DMS114 treated with DMSO at 0.1 percent for 48 hours (cell line): ENCODE results near the gene TRPM4.
A peak's percentile ranks its signal among the peaks of the same experiment; 100 is the strongest.
"Not testable (repeated sequence)": the region's sequence is repeated elsewhere in the genome, so short reads cannot be mapped to it uniquely, and the experiment has no call there.

Experiments used
- DNase-seq: peaks from one replicate; lab custom pipeline; 2025; ENCODE audit not compliant: unreplicated experiment; lab: John Stamatoyannopoulos, UW

Gene TRPM4

GRCh38 chr19:49157445-49158224 is at the start of gene TRPM4:
Gene TRPM4, plus strand, starts transcription at chr19:49157792. Its CDS starts 75 bp downstream, at chr19:49157867.
- peak; percentile 40 for DNase-seq

DNA sequence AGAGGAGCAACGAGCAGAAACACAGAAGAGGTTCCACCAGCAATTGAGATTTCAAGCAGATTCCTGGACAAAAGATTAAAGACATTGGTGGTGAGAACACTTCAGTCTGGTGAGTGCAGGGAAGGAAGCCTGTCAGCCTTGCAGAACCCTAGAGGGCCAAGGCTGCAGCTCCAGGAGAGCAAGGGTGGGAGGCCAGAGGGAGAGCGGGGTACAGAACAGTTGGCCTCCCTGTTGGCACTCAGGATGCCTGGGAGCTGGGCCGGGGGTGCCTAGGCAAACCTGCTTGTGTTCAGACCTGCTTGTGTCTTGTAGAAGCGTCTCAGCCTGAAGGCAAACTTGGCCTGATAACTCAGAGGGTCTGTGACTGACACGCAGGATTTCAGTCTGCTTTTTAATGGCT is 48.5 kb upstream of the TRPM4 start:
- no peak for DNase-seq

DNA sequence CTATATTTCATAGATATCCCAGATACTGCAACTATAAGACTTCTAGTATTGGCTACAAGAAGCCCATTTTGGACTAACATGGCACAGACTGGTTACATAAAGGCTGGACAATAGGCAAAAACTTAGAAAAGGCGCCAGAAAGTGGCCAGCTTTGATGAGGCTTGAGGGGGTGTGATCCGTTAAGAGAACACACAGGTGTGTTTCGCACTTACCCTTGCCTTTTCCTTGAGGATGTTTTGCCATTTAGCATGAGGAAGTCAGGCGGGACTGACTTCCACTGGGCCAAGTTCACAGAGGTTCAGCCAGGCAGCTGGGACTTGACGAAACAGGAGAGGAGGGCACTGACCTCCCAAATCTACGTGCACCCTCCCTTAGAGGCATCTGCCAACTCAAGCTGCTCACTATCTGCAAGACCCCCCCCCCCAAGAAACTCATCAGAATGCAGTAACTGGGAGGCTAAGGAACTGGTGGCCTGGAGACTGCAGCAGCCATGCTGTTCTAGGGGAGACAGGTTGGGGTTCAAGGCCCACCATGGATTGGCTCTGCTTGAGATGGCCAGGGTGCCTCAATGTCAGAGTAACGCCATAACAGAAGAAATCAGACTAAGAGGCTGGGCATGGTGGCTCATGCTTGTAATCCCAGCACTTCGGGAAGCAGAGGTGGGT is 47.9 kb upstream of the TRPM4 start:
- DNase-seq: no peak

GRCh38 chr19:49110567-49110966 is 47.0 kb upstream of the TRPM4 start:
- no peak for DNase-seq

DNA sequence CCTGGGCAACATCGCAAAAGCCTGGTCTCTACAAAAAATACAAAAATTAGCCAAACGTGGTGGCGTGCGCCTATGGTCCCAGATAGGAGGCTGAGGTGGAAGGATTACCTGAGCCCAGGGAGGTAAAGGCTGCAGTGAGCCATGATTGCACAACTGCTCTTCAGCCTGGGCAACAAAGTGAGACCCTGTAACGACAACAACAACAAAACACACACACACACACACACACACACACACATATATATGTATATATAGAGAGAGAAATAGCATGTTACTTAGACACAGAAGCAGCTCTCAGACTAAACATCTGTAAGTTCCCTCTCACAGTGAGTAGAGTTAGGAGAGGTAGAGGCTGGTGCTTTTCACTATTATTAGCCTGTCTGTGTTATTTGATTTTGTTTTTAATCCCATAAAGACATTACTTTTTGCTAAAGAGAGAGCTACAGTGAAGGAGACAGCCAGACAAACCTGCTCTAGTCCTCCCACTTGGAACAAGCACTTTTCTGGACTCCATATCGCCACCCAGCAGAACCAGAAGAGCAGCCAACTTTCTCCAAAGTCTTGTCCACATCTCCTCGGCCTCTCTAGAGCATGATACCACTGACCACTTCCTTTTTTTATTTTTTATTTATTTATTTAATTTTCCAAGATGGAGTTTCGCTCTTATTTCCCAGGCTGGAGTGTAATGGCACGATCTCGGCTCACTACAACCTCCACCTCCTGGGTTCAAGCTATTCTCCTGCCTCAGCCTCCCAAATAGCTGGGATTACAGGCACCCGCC is 46.2 kb upstream of the TRPM4 start:
- DNase-seq: no peak

DNA sequence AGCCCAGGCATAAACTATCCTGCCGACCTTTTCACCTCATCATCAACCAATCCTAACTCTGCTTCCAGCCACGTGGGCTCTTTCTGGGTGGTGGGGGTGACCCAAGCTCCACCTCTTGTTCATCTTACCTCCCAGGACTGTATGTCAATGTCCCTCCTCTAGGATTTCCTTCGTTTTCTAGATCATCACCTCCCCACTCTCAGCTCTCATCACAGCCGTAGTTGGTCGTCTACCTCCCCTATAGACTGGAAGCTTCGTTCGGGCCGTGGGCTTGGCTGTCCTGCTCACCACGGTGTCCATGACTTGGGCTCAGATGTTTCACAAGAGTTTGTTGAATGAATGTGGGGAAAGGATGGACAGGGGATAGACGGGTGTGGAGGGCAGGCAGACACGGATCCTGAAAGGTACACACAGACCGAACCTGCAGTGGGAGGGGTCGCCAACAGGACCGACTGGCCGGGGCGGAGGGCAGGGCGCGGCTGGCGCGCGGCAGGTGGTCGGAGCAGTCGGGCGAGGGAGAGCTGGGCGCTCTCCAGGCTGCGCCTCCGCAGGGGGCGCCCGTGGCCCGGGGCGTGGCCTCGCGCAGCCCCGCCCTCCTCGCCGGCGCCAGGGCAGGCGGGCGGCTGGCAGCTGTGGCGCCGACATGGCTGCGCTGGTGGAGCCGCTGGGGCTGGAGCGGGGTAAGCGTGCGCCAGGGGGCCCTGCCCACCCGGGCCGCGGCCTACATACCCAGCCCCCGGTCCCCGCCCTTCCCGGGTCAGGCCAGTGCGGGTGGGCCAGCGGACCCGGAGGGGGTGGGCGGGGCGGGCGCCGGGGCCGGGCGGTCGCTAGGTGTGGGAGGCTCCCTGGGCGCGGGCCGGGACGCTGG is 43.6 kb upstream of the TRPM4 start, which contains the start of gene LIN7B:
Gene LIN7B (plus strand): TSS at position 609 of the 868 bp plus-strand sequence. CDS start 35 bp downstream, at position 644.
- peak; percentile 28 for DNase-seq

- peak; percentile 35 for DNase-seq
These were observed 42.8 kb upstream of the TRPM4 start for GRCh38 chr19:49114630-49115363.

DNA sequence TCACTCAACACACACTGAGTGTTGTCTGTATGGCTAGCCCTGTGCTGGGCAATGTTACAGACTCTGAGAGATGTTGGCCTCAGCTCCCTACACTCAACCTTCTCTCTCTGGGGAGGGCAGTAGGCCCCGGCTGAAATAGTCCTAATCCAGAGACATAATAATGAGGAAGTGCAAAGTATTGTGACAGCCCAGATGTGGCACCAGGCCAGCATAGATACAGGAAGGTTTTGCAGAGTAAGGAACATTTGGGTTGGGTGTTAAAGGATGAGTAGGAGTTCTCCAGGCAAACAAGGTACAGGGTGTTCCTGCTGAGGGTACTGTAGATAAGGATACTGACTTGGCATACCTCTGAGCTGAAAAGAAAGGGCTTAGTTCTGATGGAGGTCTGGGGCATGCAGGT is 41.0 kb upstream of the TRPM4 start:
- no peak for DNase-seq

- DNase-seq: no peak
These were observed 39.7 kb upstream of the TRPM4 start for GRCh38 chr19:49117677-49118564.

DNA sequence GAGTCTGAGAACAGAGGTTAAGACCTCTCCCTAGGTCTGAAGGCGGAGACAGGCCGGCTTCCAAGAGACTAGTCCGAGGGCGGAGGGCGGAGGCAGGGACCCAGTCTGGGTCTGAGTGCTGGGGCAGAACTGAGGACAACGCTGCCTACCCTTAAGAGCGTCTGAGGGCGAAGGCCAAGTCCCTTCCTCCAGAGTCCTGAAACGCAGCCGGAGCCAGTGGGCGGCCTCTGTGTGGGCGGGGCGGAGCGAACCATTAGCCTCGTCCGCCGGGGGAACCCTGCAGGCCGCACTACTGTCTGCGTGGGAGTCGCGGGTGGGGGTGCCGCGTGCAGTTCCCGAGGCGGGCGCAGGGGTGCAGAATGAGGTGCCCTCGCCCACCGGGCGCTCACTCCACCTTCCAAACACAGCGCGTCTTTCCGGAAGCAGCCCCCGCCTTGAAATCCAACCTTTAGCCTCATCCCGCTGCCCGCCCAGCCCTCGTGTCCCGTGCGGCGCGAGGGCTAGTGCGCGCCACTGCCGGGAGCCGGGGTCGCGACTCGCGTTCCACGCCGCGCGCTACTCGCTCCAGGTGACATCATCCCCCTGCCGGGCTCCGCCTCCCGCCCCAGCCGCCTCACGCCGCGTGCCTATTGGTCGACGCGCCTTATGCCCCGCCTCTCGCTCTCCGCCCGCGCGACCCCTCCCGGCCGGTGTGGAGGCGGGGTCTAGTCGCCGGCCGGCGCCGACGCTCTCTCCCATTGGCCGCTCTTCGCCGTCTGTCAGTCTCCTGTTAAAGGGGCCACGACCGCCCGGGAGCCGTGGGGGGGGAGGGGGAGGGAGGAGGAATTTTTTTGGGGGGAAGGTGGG is 38.8 kb upstream of the TRPM4 start, which contains the start of gene C19orf73:
Gene C19orf73 (minus strand): TSS at position 579 of the 846 bp plus-strand sequence. CDS start 121 bp downstream, at position 458.
- DNase-seq: peak; percentile 81

DNA sequence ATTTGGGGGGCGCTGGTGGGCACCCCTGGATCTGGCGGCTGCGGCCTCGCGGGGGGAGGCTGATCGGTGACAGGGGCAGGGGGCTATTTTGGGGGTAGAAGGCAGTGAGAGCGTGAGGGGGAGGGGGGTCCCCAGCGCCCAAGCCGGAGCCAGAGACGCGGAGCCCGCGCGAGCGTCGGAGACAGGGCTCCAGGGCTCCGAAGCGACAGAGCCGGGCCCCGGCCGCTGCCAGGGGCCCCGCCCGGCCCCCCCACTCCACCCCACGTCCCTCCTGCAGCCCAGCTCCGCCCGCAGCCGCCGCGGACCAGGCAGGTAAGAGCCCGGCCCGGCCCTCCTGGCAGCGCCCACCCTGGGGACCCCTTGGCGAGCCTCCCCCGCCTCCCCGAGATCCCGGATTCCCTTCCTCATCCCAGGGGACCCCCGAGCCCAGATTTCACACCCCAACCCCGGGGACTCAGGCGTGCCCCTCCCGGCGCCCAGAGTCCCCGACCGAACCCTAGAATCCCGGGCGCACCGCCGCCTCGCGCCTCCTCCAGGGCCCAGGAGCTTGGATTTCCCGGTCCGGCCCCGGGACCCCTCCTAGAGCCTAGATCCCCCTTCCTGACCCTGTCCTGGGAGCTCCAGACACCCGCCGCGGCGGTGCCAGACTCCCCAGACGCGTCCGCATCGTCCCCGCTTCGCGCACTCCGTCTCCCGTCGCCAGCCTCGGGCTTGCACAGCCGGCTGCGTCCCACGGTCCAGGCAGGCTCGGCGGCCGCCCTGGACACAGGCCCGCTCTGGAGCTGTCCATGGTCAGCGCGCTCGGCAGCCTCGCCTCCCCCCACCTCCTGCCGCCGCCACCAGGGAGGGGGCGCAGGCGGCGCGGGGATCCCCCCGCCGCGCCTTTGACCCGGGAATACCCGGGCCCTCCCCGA is 37.9 kb upstream of the TRPM4 start, which contains the start of gene PPFIA3:
Gene PPFIA3 (plus strand): TSS at position 134 of the 914 bp plus-strand sequence. CDS start 8,330 bp downstream, outside the sequence.
- no peak for DNase-seq

GRCh38 chr19:49120325-49120683 is 37.3 kb upstream of the TRPM4 start:
- DNase-seq: no peak

GRCh38 chr19:49120868-49121267 is 36.7 kb upstream of the TRPM4 start:
- no peak for DNase-seq

DNA sequence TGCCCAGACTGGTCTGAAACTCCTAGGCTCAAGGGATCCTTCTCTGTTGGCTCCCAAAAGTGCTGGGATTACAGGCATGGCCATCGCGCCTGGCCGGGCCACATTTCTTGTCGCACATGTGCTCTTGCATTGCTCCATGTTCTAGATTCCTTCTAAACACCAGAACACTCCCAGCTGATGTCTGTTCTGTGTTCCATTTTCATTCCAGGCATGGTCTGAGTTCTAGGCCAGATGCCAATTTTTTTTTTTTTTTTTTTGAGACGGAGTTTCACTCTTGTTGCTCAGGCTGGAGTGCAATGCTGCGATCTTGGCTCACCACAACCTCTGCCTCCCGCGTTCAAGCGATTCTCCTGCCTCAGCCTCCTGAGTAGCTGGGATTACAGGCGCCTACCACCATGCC is 35.8 kb upstream of the TRPM4 start:
- not testable (repeated sequence) for DNase-seq

GRCh38 chr19:49123285-49123684 is 34.3 kb upstream of the TRPM4 start:
- DNase-seq: not testable (repeated sequence)

DNA sequence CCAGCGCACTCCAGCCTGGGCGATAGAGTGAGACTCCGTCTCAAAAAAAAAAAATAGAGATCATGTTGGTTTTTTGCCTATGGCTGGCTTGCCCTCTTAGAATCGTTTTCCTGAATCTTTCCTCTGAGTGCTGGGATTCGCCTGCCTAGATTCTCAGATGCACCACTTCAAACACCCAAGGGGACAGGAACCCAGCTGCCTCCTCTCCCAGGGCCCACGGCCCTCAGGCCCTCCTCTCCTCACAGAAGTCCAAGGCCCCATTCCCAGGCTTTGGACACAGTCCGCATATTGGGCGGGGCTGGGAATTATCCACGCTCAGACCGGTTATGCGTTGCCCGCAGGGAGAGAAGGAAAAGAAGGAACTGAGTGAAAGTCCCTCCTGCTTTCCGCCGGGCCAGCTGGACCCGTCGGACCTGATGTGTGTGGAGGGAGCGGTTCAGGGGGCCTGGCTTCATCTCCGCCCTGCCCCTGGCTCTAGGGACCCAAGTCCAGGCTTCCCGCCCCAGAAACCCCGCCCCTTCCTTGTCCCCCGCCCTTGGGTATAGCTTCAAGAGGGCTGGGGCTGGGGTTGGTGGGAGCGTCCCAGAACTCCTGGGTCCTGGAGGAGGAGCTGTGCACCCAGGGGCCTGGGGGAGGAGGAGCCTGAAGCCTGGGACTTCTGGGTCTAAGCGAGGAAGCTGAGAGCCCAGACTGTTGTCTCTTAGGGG is 32.4 kb upstream of the TRPM4 start:
- DNase-seq: no peak
